GM21717 (cell line): ENCODE results near the gene SLC22A16.
"Not testable (repeated sequence)": the region's sequence is repeated elsewhere in the genome, so short reads cannot be mapped to it uniquely, and the experiment has no call there.

Experiments
- ATAC-seq: cut with Tn5 transposase; IDR thresholded peaks from one replicate; pipeline ENCODE4 v1.9.1; 2021; ENCODE audit warnings: mild to moderate bottlenecking, moderate library complexity; ENCODE audit not compliant: unreplicated experiment

The SLC22A16 gene, protein sequence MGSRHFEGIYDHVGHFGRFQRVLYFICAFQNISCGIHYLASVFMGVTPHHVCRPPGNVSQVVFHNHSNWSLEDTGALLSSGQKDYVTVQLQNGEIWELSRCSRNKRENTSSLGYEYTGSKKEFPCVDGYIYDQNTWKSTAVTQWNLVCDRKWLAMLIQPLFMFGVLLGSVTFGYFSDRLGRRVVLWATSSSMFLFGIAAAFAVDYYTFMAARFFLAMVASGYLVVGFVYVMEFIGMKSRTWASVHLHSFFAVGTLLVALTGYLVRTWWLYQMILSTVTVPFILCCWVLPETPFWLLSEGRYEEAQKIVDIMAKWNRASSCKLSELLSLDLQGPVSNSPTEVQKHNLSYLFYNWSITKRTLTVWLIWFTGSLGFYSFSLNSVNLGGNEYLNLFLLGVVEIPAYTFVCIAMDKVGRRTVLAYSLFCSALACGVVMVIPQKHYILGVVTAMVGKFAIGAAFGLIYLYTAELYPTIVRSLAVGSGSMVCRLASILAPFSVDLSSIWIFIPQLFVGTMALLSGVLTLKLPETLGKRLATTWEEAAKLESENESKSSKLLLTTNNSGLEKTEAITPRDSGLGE

DNA sequence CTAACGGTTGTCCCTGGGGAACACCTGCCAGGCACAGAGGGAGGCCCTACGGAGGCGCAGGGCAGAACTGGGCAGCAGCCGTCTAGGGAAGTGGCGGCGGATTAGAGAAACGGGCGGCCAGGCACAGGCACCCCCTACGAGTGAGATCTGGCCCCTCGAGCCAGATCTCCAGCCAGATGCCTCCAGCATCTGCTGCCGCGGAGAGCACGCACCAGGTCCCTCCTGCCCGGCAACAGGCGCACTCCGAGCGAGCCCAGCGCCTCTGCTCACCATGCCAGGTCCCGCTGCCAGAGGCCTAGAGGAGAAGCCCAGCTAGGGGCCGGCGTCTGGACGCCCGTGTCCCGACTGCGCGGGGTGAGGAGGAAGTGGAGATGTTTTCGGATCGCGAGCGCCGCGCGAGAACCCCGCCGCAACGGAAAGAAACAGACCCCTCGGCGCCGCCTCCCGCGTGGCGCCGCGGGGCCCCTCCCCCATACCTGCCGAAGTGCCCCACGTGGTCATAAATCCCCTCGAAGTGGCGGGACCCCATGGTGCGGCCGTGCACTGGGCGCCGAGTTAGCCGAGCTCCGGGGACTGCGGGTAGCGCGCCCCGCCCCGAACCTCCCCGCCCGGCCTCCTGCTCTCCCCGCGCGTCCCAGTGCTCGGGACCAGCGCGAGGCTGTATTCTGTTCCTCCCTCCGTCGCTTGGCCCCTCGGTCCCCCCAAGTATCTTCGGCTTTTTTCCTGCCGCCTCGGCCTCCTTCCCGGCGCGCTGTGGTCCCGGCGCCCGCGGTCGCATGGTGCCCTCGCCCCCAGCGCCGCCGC lies at the start of gene SLC22A16:
TSS of gene SLC22A16 (minus strand) at position 568 of the 804 bp plus-strand sequence. CDS start at position 529, 39 bp downstream.
- ATAC-seq = no peak

DNA sequence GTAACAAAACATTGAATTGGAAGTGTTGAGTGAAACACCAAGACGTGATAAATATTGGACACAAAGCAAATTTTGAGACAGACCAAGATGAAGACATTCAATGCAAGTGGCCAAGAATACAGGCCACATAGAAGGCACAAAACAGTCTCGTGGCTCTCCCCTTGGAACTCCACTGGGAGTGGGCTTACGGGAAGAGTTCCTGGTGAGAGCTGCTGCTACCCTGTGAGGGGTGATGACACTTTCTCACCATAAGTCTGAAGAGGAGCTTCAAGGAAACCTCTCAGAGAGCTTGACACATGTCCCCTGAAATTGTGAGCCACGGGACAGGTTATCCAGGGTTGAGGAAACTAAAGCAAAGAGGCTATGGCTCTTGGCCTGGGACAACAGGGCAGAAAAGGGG lies 48.6 kb upstream of the SLC22A16 start:
- no peak for ATAC-seq

GRCh38 chr6:110524305-110524704 lies 47.9 kb upstream of the SLC22A16 start:
- no peak for ATAC-seq

- no peak for ATAC-seq
These were observed 47.1 kb upstream of the SLC22A16 start for GRCh38 chr6:110523451-110524021.

- ATAC-seq = no peak
These were observed 46.0 kb upstream of the SLC22A16 start for GRCh38 chr6:110522427-110522826.

DNA sequence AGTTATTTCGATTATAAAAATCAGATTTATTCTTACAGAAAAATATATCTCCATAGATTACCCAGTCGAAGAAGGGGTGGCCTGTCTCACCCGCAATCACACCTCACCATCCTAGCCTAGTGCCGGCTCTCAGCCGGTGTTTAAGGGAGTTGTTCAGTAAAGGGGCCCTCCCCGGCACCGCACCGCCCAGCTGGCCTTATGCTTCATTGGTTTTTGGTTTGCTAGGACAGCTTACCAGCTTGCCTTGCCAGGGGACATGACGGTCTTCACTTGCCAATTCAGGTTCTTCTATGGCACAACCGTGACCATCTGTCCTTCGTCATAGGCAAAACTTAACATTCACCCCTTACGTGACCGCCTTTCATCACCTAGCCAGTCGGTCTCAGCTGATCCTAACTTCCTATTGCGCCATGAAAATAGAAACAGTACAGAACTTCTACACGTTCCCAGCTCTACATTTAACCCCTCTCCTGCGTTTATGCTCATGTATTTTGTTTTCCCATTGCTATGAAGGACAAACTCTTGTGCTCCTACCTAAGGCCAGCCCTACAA lies 44.7 kb upstream of the SLC22A16 start:
- ATAC-seq = no peak

GRCh38 chr6:110520209-110520965 lies 44.0 kb upstream of the SLC22A16 start:
- ATAC-seq = no peak

DNA sequence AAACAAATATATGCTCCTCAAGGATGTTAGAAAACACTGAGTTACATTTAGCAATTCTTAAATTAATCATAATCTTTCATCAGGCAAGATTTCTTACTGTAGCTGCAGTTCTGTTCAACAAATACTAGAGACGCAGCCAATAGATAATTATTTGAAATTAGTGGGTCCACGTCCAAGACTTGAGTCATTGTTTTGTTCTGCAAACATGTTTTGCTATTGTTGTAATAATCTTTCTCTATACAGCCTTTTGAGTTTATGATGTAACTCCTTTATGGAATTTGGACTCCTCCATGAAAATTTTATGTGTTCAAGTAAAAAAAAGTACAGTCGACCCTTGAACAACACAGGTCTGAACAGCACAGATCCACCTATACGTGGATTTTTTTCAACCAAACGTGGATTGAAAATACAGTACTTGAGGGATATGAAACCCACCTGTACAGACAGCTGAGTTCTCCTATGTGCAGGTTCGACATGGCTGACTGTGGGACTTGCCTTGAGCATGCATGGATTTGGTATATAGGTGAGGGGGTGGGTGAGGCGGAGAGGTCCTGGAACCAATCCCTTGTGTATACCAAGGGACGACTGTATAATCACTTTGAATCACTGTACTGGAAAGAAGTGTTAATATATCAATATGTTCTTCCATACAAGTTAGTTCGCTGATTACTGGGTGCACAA lies 41.3 kb upstream of the SLC22A16 start:
- no peak for ATAC-seq

- no peak for ATAC-seq
These were observed 40.6 kb upstream of the SLC22A16 start for GRCh38 chr6:110517034-110517433.

GRCh38 chr6:110514818-110515217 lies 38.4 kb upstream of the SLC22A16 start:
- ATAC-seq = no peak

DNA sequence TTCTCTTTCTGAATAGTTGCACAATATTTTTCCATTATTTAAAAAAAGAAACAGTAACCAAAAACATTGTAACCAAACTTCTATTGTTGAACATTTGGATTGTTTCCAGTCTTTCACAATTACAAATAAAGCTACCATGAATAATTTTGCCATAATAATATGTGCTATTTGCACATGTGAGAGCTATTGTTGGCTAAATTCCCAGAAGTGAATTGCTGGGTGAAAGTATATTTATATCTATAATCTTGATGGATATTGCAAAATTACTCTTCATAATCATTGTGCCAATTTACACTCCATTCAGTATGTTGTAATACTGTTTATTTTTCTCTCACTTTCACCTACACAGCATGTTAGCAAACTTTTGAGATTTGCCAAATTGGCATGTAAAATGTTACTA lies 36.6 kb upstream of the SLC22A16 start:
- ATAC-seq = no peak

DNA sequence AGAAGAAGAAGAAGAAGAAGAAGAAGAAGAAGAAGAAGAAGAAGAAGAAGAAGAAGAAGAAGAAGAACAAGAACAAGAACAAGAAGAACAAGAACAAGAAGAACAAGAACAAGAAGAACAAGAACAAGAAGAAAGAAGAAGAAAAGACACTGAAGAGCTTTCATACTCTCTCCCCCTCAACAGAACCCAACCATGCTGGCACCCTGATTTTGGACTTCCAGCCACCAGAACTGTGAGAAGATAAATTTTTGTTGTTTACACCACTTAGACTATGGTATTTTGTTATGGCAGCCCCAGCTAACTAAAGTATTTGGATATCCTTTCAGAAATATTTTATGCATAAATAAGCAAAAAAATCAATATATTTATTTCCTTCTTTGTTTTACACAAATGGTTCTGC lies 36.1 kb upstream of the SLC22A16 start:
- not testable (repeated sequence) for ATAC-seq

- ATAC-seq = no peak
These were observed 35.0 kb upstream of the SLC22A16 start for GRCh38 chr6:110511401-110511800.

GRCh38 chr6:110509617-110510241 lies 33.3 kb upstream of the SLC22A16 start:
- no peak for ATAC-seq

- not testable (repeated sequence) for ATAC-seq
These were observed 28.5 kb upstream of the SLC22A16 start for GRCh38 chr6:110504891-110505290.

DNA sequence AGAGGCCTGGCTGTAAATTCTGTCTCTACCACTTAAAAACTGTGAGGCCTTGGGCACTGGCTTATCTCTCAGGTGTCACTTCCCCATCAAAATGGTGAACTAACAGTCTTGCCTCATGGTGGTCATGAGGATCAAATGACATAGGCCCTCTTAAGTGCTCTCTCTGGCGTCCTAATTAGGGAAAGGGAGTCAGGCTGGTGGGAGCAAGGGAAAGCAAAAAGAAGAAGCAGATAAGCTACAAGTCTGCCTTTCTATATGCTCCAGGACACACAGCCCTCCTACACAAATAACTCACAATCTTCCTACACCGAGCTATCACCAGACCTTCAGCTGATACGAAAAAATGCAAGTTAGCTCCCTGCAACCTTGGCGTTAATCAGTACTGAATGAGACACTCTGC lies 19.5 kb upstream of the SLC22A16 start:
- no peak for ATAC-seq

DNA sequence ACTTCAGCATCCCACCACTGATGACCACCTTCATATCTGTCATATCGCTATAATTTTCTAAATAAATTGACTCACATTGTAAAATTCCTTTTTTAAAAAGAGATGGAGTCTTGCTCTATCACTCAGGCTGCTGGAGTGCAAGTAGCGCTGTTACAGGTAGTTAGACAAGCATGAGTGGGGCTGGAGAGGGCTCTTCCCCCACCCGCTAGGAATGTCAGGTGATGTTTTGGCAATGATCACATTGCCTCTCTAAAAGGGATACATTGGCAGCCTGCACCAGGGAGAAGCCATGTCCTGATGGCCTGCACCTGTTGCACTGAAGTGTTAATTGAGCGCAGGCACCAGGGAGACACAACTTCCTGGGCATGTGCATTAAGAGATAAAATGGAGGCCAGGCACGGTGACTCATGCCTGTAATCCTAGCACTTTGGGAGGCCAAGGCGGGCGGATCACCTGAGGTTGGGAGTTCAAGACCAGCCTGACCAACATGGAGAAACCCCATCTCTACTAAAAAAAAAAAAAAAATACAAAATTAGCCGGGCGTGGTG lies 16.9 kb upstream of the SLC22A16 start:
- ATAC-seq = no peak

DNA sequence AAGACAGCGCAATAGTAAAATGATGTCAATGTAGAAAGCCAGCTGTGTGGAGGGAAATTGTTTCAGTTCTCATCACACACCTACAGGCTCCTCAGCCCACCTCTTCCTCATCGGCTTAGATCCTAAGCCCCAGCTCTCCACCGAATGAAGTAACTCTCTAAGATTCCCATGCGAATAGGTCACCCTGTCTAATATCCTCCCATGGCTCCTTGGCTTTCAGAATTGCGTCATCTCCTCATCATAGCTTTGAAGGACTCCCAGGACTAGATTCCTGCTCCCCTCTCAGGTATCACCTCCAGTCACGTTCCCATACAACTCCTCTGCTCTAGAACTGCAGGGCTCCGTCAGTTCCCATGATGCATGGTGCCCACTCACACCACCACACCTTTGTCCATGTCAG lies 16.2 kb upstream of the SLC22A16 start:
- ATAC-seq = no peak
